Endothelial cell of umbilical vein (primary cell): ENCODE measurements around the gene RNU6-9. TPM values are rescaled to one million over a fixed set of nuclear protein-coding genes. Genes with fewer than 3 reads are reported as not detected.

ENCODE experiments used
- BruUV-seq: library from RNA; stranded (reverse); fragments of 400-500 nt; replicated peaks from 2 replicates; lab custom pipeline; 2021; lab: Mats Ljungman, UMichigan
- CTCF ChIA-PET: fragments of 300-600, 350-600 bp; sonication (Branson Sonifier 250); formaldehyde crosslinking; loops from one replicate; lab custom pipeline; 2021; ENCODE audit warnings: antibody characterized with exemption, inconsistent platforms; lab: Charles Lee
- POLR2A ChIA-PET: fragments of 300-600, 350-600 bp; sonication (Branson Sonifier 250); formaldehyde crosslinking; loops from one replicate; lab custom pipeline; 2021; ENCODE audit warnings: antibody characterized with exemption, inconsistent platforms; lab: Charles Lee
- DNase-seq: peaks from one replicate; pipeline ENCODE4 v3.0.0-alpha.2; 2011; ENCODE audit warnings: low read depth, low spot score
- FAIRE-seq: peaks from 2 replicates; lab custom pipeline; 2011; peaks lifted over from hg19 to GRCh38; lab: Jason Lieb, UNC
- H2AFZ ChIP-seq: 2 replicates; pipeline ENCODE4 v1.6.0; 2012; ENCODE audit warnings: low read depth, low read length, control low read depth, inconsistent platforms
- H3K27ac ChIP-seq: 2 replicates; pipeline ENCODE4 v1.5.1; 2011; ENCODE audit warnings: low read depth, mild to moderate bottlenecking, control low read depth, low read length, moderate library complexity; ENCODE audit not compliant: insufficient read depth
- H3K27me3 ChIP-seq, 2 experiments: 2 replicates each; pipeline versions ENCODE4 v1.6.0 to v1.6.1; 2011; ENCODE audit warnings: low read length in 2 of 2, mixed read lengths in 1 of 2; ENCODE audit not compliant: control insufficient read depth in 2 of 2, insufficient read depth in 2 of 2
- H3K36me3 ChIP-seq, 2 experiments: 2 replicates in 1 of 2; 3 replicates in 1 of 2; pipeline ENCODE4 v1.5.1; 2011; ENCODE audit warnings: low read length in 2 of 2, mild to moderate bottlenecking in 1 of 2, moderate library complexity in 1 of 2; ENCODE audit not compliant: control insufficient read depth in 2 of 2, insufficient read depth in 2 of 2; ENCODE audit errors: extremely low read depth in 1 of 2
- H3K4me1 ChIP-seq: 3 replicates; pipeline ENCODE4 v1.5.1; 2011; ENCODE audit warnings: mild to moderate bottlenecking, low read length; ENCODE audit not compliant: control insufficient read depth, insufficient read depth; ENCODE audit errors: extremely low read depth
- H3K4me2 ChIP-seq: 2 replicates; pipeline ENCODE4 v1.6.1; 2011; ENCODE audit warnings: low read length, control low read depth, mixed read lengths; ENCODE audit not compliant: insufficient read depth
- H3K4me3 ChIP-seq, 3 experiments: fragments of 200-600 bp in 1 of 3; sonication (generic), shearing (Covaris generic) in 1 of 3; replicated peaks in 1 of 3; 2 replicates each; pipeline ENCODE4 v1.5.1; 2011 to 2016; ENCODE audit warnings: control low read depth in 3 of 3, low read length in 3 of 3, mild to moderate bottlenecking in 2 of 3, inconsistent platforms in 1 of 3, low read depth in 1 of 3, moderate library complexity in 1 of 3; ENCODE audit not compliant: insufficient read depth in 1 of 3
- H3K79me2 ChIP-seq: 2 replicates; pipeline ENCODE4 v1.6.0; 2012; ENCODE audit warnings: low read length, inconsistent platforms; ENCODE audit not compliant: control insufficient read depth, insufficient read depth
- H3K9ac ChIP-seq: replicated peaks from 2 replicates; pipeline ENCODE3; 2011; ENCODE audit warnings: low read length, control low read depth; ENCODE audit not compliant: insufficient read depth; ENCODE audit errors: extremely low read depth
- H3K9me1 ChIP-seq: replicated peaks from 3 replicates; pipeline ENCODE4 v1.6.0; 2011; ENCODE audit warnings: mild to moderate bottlenecking, low read length; ENCODE audit not compliant: control insufficient read depth, insufficient read depth; ENCODE audit errors: extremely low read depth
- H3K9me3 ChIP-seq: replicated peaks from 2 replicates; pipeline ENCODE4 v1.5.1; 2012; ENCODE audit warnings: low read length, inconsistent platforms; ENCODE audit not compliant: control insufficient read depth, insufficient read depth
- H4K20me1 ChIP-seq: replicated peaks from 2 replicates; pipeline ENCODE3; 2011; ENCODE audit warnings: mild to moderate bottlenecking, low read length; ENCODE audit not compliant: control insufficient read depth, insufficient read depth; ENCODE audit errors: extremely low read depth
- EZH2 ChIP-seq: IDR thresholded peaks from 2 replicates; pipeline ENCODE4 v1.6.1; 2012; ENCODE audit warnings: borderline replicate concordance, low read depth, mild to moderate bottlenecking, moderate library complexity, low read length, inconsistent platforms; ENCODE audit not compliant: severe bottlenecking
- GATA2 ChIP-seq: IDR thresholded peaks from 2 replicates; pipeline ENCODE4 v1.7.0; 2011; ENCODE audit warnings: low read depth, mild to moderate bottlenecking, moderate library complexity, mixed read lengths, low read length; ENCODE audit not compliant: insufficient read length, insufficient read depth
- MYC ChIP-seq: IDR thresholded peaks from one replicate; pipeline ENCODE4 v1.6.1; 2011; ENCODE audit warnings: mild to moderate bottlenecking, low read depth, low read length
- POLR2A ChIP-seq: IDR thresholded peaks from 2 replicates; pipeline ENCODE4 v1.6.1; 2012; ENCODE audit warnings: low read depth, mild to moderate bottlenecking, control low read depth, low read length
- POLR2AphosphoS5 ChIP-seq: IDR thresholded peaks from 2 replicates; pipeline ENCODE4 v1.6.1; 2012; ENCODE audit warnings: low read depth, mild to moderate bottlenecking, control low read depth, low read length, moderate library complexity; ENCODE audit not compliant: insufficient read depth
- dilution Hi-C: fragments of 300-500 bp; cut with MboI; formaldehyde crosslinking; loops from one replicate; pipeline ENCODE4 v1.15.0; 2019; ENCODE audit warnings: low sequenced_read_pairs; ENCODE audit not compliant: extremely low pct_ligation_motif_present
- intact Hi-C: fragments of 100-400 bp; cut with micrococcal nuclease; formaldehyde crosslinking; loops from one replicate; pipeline ENCODE4 v1.10.0; 2022
- polyA plus RNA-seq, 4 experiments: library from polyadenylated mRNA; depleted of rRNA in 3 of 4; stranded (reverse) in 3 of 4; unstranded in 1 of 4; fragments of >200 nt; gene quantifications; 2 replicates each; pipeline versions ENCODE4 v1.2.1 to v1.2.3, GENCODE V29; 2011 to 2012; ENCODE audit warnings: missing spikeins in 1 of 4
- total RNA-seq: library from RNA; stranded (reverse); gene quantifications from 2 replicates; pipeline ENCODE4 v1.2.3, GENCODE V29; 2021
- TF ChIP-seq, protein P1 (sequence below), 2 donors: IDR thresholded peaks; 1 replicate in 1 of 2; 2 replicates in 1 of 2; pipeline ENCODE4 v1.5.1; 2011; ENCODE audit warnings: low read length in 2 of 2, mild to moderate bottlenecking in 2 of 2, moderate library complexity in 2 of 2, control low read depth in 1 of 2, inconsistent platforms in 1 of 2, low read depth in 1 of 2; ENCODE audit not compliant: insufficient read depth in 1 of 2; ENCODE audit errors: extremely low read depth in 1 of 2
- TF ChIP-seq, protein P2 (sequence below): IDR thresholded peaks from 2 replicates; pipeline ENCODE4 v1.6.1; 2011; ENCODE audit not compliant: insufficient read depth, insufficient read length

RNU6-9 gene
- total and polyA plus RNA-seq, 2 donors (not counting 3 experiments of a cell fraction or from before 2014, with no cell fraction given): not detected

- Histone ChIP-seq H3K27me3 (no peaks in the 10 kb centered on the region), H3K4me1 (peaks cover 9% of the 10 kb centered on the region), H3K9ac (no peak overlapping the region), H3K27ac (no peak overlapping the region), H4K20me1 (no peaks in the 10 kb centered on the region), H3K79me2 (no peaks in the 10 kb centered on the region), H2AFZ (no peak overlapping the region), H3K9me1 (no peaks in the 10 kb centered on the region), H3K4me2 (no peak overlapping the region), H3K36me3 (peaks cover 0 to 17% of the 10 kb centered on the region in 2 experiments), H3K4me3 (no peak overlapping the region), H3K9me3 (no peaks in the 10 kb centered on the region)
- ChIA-PET POLR2A (no interaction called here), CTCF (interaction anchor here (2.0 kb wide), 1 partner anchor 10 kb away, joined by 7 read pairs; no protein-coding TSS in a partner anchor)
- dilution Hi-C loops (no loop called here), intact Hi-C loops (no loop called here)
- DNase-seq: no peak
- no peak for FAIRE-seq
- no TSS peak for BruUV-seq
- TF ChIP-seq, protein P1, sequence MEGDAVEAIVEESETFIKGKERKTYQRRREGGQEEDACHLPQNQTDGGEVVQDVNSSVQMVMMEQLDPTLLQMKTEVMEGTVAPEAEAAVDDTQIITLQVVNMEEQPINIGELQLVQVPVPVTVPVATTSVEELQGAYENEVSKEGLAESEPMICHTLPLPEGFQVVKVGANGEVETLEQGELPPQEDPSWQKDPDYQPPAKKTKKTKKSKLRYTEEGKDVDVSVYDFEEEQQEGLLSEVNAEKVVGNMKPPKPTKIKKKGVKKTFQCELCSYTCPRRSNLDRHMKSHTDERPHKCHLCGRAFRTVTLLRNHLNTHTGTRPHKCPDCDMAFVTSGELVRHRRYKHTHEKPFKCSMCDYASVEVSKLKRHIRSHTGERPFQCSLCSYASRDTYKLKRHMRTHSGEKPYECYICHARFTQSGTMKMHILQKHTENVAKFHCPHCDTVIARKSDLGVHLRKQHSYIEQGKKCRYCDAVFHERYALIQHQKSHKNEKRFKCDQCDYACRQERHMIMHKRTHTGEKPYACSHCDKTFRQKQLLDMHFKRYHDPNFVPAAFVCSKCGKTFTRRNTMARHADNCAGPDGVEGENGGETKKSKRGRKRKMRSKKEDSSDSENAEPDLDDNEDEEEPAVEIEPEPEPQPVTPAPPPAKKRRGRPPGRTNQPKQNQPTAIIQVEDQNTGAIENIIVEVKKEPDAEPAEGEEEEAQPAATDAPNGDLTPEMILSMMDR (IDR thresholded peaks at IDR 0.05; ENCODE audit: extremely low read depth in 1 of 2, insufficient read depth in 1 of 2, low read depth in 1 of 2, low read length in 2 of 2): no peak
- TF ChIP-seq GATA2: no peak
- TF ChIP-seq EZH2: no peak
- TF ChIP-seq POLR2A: no peak
- no peak for TF ChIP-seq POLR2AphosphoS5
- no peak for TF ChIP-seq MYC
- TF ChIP-seq, protein P2, sequence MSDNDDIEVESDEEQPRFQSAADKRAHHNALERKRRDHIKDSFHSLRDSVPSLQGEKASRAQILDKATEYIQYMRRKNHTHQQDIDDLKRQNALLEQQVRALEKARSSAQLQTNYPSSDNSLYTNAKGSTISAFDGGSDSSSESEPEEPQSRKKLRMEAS: no peak
Observed at GRCh38 chr19:873561-874041, 19.7 kb upstream of the RNU6-9 start.
